ENCODE data around the gene SOCS7. TPM values are rescaled to one million over a fixed set of nuclear protein-coding genes. Genes with fewer than 3 reads are reported as not detected.

SOCS7 gene
- total RNA-seq, 1 donor from 2014 or later = 11.3 TPM

DNA sequence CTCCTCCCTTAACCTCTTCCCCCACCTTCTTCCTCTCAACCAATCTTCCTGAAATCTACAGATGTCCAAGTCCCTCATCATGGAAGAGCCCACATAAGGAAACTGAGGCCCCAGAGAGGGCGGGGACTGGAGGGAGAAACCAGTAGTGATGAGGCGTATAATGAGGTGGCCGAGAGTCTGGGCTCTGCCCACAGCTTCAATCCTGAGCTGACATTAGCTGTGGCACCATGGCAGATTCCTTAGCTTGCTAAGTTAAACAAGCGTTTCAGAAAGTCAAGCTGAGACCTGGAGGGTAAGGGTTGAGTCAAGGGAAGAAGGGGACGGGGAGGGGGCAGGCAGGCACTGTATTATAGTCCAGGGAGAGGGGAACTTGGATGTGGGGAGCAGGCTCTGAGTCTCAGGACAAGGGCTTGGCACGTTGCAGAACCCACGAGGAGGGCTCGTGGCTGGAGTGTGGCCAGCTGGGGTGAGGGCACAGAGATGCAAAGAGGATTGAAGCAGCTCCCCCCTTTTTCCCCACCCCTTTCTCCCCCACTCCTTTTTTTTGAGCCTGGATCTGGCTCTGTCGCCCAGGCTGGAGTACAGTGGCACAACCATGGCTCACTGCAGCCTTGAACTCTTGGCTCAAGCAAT is 89.9 kb downstream of the SOCS7 start:
- DNase-seq = no peak

DNA sequence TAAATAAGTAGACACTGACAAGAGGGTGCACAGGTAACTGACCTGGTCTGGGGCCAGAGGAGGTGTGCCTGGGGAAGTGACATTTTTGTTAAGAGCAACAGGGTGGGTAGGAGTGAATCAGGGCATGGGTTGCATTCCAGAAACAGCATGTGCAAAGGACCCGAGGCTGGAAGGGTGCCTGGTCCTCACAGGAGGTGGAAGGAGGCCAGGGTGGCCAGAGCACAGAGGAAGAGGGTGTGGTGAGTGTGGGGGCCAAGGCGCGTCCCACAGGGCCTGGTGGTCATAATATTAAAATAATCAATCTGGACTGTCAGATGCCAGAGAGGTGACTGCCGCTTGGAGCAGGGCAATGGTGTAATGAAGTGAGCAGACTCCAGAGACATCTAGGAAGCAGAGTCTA is 90.9 kb downstream of the SOCS7 start:
- DNase-seq = no peak

DNA sequence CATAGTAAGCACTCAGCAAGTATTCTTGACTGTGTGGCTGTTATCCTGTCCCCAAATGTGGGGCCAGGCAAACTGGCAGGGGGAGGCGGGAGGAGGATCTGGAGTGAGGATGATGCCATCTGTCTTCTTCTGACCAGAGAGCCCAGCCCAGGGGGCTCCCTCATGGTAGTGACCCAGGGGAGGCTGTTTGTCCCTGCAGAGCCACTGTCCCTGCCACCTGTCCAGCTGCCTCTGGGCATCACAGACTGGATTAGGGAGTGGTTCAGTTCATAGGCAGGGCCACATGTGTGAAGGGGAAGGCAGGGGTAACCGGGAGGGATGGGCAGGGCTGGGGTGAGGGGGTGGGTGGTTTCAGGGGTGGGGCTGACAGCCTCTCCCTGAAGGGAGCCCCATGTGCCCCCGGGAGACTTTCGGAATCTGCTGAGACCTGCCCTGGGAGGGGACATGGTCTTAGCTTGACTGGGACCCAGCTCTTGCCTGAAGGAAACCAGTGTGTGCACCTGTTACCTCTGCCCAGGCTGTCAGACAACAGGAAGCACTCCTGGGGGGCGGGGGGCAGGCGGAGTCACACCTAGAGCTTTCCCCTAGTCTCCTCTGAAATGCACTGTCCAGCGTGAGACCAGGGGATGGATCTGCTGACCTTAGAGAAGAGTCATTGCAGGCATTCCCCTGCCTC is 91.8 kb downstream of the SOCS7 start:
- DNase-seq = no peak

DNA sequence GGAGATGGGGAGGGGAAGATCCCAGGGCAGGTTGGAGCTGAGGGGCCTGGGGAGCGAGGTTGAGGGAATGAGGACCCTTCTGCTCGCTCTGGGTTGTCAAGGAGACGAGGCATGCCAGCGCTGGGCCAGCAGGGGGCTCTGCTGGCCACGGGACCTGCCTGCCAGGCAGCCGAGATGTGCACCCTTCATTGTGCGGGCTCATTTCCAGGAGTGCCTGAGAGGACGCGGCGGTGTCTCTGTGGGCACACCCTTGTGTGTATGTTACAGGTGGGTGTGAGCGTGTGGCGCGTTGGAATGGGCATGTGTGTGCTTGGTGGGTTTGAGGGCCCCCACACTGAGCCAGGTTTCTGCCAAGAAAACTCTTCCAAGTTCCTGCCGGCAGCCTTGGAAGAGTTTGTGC is 92.5 kb downstream of the SOCS7 start:
- peak; percentile 41 for DNase-seq

DNA sequence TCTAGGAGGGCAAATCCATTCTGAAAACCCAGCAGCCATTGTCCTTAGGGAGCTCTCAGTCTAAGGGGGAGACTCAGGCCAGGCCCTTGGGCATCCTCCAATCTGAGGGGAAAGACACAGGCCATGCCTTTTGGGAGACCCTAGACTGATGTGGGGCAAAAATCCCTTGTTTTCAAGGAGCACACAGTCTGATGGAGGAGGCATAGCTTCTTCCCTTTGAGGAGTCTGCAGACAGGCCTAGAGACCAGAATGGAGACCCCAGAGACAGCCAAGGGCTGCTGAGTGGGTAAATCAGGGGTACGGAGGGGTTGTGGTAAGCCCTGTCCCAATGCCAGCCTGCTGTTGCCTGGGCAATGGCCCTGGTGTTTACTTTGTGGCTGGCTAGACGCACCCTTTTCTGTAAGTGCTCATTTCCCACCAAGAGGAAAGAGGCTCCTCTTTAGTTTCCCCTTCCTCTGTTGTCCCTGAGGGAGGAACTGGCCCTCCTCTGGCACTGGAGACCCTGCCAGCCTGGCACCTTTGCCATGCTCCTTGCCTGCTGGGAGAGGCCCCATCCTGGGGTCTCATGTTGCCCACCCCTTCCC is 96.0 kb downstream of the SOCS7 start:
- no peak for DNase-seq

DNA sequence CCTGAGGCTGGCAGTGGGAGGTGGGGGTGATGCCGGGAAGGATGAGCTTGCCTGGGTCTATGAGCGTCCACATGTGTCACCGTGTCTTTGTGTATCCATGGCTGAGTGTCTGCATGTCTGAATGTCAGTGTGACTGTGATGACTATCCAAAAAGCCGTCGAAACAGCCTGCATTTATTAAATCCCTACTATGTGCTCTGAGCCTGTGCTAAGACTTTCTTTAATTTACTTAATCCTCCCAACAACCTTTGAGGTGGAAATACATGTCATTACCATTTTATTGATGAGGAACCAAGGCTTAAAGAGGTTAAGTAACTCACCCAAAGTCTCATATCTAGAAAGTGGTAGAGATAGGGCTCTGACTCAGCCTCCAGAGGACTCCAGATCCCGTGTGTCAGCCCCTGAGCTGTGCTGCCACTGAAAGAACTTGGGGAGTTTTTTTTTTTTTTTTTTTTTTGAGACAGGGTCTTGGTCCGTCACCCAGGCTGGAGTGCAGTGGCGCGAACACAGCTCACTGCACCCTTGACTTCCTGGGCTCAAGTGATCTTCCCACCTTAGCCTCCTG is 96.6 kb downstream of the SOCS7 start:
- DNase-seq = no peak

DNA sequence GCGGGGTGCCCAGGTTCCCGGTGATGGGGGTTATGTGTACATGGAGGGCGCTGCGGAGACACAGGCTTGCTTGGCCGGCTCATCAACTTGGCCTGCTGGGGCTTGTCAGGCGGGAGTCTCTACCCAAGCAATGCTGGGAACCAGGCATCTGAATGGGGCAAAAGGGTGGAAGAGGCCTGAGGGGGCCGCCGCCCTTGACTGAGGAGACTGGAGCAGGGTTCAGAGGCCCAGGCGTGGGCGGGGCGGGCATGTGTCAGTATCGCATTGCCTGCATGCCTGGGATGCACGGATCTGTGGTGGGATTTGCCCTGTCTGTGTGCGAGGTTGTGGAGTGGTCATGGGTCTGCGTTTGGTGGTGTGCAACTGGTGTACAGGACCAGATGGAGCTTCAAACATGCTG is 97.7 kb downstream of the SOCS7 start:
- no peak for DNase-seq

DNA sequence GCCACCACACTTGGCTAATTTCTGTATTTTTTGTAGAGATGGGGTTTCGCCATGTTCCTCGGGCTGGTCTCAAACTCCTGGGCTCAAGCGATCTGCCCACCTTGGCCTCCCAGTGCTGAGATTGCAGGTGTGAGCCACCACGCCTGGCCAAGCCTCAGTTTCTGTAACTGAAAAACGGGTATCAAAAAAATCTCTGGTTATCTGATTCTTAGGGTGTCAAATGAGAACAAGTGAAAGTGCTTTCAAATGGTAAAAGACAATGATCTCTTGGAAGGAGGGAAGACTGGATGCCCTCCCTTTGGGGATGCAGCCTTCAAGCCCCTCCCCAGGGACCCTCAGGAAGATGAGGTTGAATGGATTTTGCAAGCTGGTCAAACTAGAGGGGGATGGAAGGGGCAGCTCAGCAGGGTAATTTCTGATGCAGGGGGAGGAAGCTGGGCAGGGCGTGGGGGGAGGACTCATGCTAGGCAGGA is 98.9 kb downstream of the SOCS7 start:
- DNase-seq = no peak

DNA sequence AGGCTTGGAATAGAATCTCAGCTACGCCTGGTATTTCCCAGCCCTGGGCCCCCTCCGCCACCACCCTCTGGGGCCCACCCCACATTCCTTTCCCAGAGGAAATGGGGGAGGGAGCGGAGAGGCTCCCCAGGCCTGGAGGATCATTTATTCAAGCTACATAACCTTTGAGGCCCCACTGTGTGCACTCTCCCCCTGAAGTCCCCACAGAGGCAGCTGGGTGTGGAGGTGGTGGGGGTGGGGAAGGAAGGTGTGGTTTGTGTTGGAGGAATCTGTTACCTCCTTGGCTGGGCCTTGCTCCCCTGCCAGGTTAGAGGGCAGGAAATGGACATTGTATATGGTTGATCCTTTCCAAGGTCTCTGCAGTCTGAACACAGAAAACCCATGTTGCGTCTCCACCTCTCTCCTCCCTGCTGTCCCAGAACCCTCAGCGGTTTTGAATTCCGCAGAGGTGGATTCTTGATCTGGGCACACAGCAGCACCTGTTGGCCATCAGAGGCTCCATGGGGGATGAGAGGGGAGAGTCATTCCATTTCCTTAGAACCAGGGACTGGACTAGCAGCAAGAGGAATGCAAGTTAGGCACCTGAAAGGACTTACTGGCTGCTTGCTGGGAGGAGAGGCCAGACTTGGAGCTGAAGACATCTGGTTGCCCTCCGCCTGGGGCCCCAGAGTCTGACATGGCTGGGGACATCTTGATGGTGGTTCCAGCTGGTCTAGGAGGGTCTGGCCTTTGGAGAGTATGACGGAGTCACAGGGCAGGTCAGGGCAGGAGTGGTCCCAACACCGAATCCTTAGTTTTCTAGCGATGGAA is 99.6 kb downstream of the SOCS7 start:
- DNase-seq = peak; percentile 47

DNA sequence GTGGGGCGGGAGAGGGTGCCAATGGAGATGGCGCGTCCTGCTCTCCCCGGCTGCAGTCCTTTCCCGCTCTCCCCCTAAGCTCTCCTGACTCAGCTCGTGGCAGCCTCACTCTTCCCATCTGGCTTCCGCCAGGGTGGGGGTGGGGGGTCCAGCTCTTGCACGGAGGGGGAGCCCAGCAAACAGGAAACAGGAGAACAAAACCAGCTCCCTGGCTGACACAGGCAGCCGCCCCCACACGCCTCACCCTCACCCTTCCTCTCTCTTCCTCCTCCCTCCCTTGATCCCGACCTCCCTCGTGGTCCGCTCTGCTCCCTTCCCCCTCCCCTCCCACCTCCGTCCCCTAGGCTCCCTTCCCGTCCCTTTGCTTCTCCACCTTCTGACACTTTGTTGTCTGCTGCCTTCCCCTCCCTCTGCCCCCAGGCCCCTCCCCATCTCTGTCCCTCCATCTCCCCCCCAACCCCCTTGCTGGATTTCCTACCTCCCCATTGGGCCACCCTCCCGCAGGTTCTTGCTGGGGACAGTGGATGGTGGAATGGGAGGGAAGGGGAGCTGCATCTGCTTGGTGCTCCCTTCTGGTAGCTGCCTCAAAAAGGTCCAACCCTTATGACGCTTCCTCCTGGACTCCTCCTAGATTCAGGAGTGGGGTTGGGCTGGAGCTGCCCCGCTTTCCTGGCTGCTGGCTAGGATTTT is 100.3 kb downstream of the SOCS7 start:
- DNase-seq = peak; percentile 72

DNA sequence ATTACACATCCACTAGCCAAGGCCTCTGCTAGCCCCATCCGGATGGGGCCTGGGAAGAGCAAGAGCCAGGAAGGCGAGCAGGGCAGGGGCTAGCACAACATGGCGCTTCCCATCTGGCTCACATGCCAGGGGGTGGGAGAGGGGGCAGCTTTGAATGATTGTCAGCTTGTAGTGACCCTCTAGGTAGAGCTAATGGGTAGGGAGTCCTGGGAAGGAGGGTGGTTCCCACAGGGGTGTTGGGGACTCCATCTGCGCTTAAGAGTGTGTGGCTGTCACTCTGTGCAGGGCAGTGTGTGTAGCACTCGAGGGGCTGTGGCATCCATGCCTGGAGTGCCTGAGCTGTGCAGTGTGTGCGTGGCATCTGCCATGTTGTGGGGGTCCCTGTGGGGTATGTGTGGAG is 101.1 kb downstream of the SOCS7 start:
- DNase-seq = no peak

DNA sequence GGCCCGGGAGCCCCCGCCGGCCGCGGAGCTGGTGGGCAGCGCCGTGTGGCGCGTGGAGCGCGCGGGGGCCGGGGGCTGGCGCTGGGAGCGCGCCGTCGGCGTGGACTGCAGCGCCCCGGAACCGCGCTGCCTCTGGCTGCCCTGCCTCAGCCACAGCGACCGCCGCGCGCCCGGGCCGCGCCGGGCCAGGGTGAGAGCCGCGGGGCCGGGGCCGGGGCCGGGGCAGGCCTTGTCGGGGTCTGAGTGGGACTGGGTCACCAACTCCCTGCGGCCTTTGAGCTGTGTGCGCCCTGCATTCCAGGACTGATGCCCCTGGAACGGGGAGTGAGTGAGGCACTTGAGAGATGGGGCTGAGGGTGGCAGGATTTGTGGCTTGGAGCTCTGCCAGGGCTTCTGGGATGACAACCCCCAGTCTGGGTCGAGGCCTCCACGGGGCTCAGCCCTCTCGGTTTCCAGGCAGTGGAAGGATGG is 102.3 kb downstream of the SOCS7 start:
- no peak for DNase-seq

DNA sequence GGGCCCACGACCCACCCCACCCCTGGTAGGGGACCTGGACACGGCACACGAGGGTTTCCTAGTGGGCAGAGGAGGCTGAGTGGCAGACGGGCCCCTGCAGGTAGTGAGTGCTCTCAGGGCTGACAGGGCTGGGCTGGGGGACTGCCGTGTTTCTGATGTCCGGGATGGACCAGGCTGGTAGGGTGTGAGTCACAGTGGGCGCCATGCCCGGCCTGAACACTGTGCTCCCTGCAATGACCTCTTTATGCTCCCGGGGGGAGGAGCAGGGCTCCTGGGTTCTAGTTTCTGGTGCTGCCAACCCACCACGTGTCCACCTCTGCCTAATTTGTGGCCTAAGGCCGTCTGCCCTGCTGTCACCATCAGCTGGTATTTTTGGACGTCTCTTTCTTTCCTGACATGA is 102.9 kb downstream of the SOCS7 start:
- no peak for DNase-seq

Other genes starting within 250 kb of the SOCS7 start
- gene TBC1D3E, start 223.9 kb upstream of the SOCS7 start, total RNA-seq = not detected
- gene TBC1D3, start 159.3 kb upstream of the SOCS7 start, total RNA-seq = not detected
- 26.7 TPM for gene MRPL45, start 54.7 kb upstream of the SOCS7 start, total RNA-seq
- gene GPR179, start 7.9 kb upstream of the SOCS7 start, total RNA-seq = 0.10 TPM
- gene ARHGAP23, start 76.6 kb downstream of the SOCS7 start, total RNA-seq = 73.7 TPM